GM19193 (cell line): Measurements from ENCODE around the gene DNASE1L2.

Source experiments
- POLR2A ChIP-seq: IDR thresholded peaks from 4 replicates; pipeline ENCODE4 v1.6.1; 2011; ENCODE audit not compliant: insufficient read depth, insufficient read length; ENCODE audit errors: extremely low read depth

Gene DNASE1L2, protein sequence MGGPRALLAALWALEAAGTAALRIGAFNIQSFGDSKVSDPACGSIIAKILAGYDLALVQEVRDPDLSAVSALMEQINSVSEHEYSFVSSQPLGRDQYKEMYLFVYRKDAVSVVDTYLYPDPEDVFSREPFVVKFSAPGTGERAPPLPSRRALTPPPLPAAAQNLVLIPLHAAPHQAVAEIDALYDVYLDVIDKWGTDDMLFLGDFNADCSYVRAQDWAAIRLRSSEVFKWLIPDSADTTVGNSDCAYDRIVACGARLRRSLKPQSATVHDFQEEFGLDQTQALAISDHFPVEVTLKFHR

DNA sequence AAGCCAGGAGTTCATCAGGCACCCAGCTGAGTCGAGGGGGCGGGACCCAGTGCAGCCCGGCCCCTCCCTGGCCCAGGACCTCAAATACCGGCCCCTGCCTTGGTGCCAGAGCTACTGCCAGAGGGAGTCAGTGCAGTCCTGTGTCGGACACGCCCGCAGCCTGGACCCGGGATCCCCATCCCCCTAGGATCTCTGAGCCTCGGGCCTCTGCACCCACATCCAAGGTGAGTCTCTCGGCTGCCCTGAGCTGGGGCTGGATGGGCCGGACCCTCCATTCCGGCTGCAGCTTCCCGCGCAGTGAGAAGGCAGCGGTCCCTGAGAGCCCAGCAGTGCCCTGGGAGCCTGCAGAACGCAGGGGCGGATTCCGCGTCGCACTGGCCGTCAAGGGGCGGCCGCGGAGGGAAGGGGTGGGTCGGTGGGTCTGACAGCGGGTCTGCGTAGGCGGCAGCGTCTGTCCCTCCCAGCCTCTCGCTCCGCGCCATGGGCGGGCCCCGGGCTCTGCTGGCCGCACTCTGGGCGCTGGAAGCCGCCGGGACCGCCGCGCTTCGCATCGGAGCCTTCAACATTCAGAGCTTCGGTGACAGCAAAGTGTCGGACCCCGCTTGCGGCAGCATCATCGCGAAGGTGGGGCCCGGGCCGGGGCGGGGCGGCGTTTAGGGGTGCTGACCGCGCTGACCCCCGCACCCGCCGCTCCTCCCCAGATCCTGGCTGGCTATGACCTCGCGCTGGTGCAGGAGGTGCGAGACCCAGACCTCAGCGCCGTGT, at the start of gene DNASE1L2:
DNASE1L2 (plus strand) TSS at position 108 of the 765 bp plus-strand sequence; CDS start at position 481, 373 bp downstream.
- no peak for TF ChIP-seq POLR2A

DNA sequence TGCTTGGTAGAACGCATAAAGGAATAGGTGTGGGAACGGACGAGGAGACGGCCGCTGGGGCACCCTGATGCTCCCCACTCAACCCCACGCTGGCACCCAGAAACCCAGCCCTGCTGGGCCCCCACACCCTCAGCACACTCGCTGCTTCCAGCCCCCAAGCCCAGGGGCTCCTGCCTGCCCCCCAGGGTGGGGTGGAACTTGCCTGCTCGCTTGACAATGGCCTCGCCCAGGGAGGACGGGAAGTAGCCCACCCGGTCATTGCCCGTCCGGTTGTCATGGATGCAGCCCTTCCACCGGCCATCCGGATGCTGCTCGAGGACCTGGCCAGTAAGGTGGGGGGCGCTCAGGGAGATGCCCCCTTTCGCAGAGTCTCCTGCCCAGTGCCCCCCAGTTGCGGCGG, 49.7 kb upstream of the DNASE1L2 start:
- no peak for TF ChIP-seq POLR2A

DNA sequence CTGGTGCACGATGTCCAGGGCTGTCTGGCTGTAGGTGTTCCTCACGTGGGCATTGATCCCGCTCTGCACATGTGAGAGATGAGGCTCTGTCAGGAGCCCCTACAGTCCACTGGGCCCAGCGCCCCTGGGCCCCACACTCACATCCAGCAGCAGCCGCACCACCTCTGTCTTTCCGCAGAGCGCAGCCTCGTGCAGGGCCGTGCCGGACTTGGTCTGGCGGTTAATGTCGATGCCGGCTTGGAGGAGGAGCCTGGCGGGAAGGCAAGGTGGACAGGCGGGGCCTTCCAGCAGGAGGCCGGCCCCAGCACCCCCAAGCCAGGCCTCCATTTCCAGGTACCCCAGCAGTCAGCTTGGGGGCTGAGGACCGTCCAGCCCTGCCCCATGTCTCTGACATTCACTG, 49.0 kb upstream of the DNASE1L2 start:
- TF ChIP-seq POLR2A: no peak

DNA sequence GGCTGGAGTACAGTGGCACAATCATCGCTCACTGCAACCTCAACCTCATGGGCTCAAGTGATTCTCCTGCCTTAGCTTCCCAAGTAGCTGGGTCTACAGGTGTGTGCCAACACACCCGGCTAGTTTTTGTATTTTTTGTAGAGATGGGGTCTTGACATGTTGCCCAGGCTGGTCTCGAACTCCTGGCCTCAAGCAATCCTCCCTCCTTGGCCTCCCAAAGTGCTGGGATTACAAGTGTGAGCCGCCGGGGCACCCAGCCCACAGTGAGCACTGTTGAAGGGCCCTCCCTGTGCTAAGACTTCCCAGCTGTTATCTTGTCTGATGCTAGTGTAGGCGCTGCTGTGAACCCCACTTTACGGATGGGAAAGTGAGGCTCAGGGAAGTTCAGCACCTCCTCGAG, 47.8 kb upstream of the DNASE1L2 start:
- no peak for TF ChIP-seq POLR2A

GRCh38 chr16:2189252-2189893, 46.9 kb upstream of the DNASE1L2 start:
- no peak for TF ChIP-seq POLR2A

- TF ChIP-seq POLR2A: no peak
Measured at GRCh38 chr16:2190002-2190658, 46.1 kb upstream of the DNASE1L2 start.

- no peak for TF ChIP-seq POLR2A
Measured at GRCh38 chr16:2190659-2191445, 45.4 kb upstream of the DNASE1L2 start.

- no peak for TF ChIP-seq POLR2A
Measured at GRCh38 chr16:2191446-2191706, 44.9 kb upstream of the DNASE1L2 start.

GRCh38 chr16:2194166-2194834, 41.9 kb upstream of the DNASE1L2 start:
- no peak for TF ChIP-seq POLR2A

GRCh38 chr16:2194852-2195321, 41.4 kb upstream of the DNASE1L2 start:
- no peak for TF ChIP-seq POLR2A

DNA sequence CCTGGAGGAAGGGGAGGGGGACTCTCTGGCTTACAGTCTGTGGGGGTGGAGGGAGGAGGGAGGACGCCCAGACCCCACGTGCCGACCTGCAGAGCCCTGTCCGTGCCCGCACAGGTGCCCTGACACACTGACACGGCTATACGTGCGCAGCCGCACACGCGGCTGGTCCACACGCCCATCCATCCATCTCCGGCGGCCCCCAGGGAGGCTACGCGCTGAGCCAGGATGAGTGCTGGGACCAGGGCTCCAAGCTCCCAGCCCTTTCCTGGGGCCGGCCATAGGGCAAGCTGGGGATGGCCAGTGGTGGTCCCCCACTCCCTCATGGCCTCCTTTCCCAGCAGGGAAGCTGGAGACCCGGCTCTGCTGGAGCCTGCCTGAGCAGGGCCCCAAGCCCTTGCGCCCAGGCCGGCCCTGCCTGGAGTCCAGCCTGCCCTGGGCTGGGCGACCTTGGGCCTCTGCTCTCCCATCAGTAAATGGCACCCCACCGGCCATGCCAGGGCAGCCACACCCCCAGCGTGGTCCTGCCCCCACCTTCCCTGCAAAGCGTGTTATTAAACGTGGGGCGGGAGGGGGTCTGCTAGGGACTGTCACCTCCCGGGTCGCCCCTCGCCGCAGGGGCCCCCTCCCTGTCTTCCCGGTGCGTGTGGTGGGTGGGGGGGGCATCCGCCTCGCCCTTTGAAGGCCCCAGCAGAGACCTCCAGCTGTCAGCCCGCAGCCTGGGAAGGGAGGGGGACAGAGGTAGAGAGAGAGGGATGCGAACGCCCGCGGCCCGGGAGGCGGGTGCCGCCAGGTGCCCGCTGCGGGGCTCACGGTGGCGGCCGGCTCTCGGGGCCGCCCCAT, 40.7 kb upstream of the DNASE1L2 start:
- no peak for TF ChIP-seq POLR2A

- no peak for TF ChIP-seq POLR2A
Measured at GRCh38 chr16:2196162-2196980, 39.9 kb upstream of the DNASE1L2 start, which contains the start of gene CASKIN1. CASKIN1 (minus strand) TSS chr16:2196605; CDS start chr16:2196432, 173 bp downstream.

- TF ChIP-seq POLR2A: no peak
Measured at GRCh38 chr16:2196981-2197511, 39.2 kb upstream of the DNASE1L2 start.

DNA sequence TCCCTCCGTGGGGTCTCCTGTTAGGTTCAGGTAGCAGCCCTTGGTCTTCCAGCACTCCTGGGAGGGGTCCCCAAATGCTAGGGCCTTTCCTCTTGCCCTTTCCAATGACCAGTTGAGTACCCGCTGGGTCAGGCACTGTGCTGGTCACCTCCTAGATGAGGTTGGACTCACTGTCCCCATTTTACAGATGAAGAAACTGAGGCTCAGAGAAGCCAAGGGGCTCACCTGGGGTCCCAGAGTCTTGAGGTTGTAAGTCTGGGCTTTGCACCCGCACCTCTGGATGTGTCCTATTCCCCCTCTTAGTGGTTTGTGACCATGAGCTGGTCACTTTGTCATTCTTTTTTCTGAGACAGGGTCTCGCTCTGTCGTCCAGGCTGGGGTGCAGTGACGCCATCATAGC, 38.5 kb upstream of the DNASE1L2 start:
- no peak for TF ChIP-seq POLR2A
